ENCODE results near the gene MRPL42. TPM values are rescaled to one million over a fixed set of nuclear protein-coding genes. Genes with fewer than 3 reads are reported as not detected.

MRPL42 gene
- total RNA-seq, 4 donors from 2014 or later: 15.6 to 66.4 (median 27.2) TPM

DNA sequence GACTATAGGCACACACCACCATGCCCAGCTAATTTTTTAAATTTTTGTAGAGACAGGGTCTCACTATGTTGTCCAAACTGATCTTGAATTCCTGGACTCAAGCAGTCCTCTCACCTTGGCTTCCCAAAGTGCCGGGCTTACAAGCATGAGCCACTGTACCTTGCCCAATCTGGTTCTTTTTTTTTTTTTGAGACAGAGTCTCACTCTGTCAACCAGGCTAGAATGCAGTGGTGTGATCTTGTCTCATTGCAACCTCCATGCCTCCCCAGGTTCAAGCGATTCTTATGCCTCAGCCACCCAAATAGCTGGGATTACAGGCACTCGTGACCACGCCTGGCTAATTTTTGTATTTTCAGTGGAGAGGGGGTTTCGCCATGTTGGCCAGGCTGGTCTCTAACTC is 15.4 kb downstream of the MRPL42 start:
- TF ChIP-seq CTCF (IDR thresholded peaks at IDR 0.05; ENCODE audit: low read depth): no peak

- no peak for TF ChIP-seq CTCF (IDR thresholded peaks at IDR 0.05; ENCODE audit: low read depth)
These were observed 16.0 kb downstream of the MRPL42 start for GRCh38 chr12:93483151-93483807.

- TF ChIP-seq CTCF (IDR thresholded peaks at IDR 0.05; ENCODE audit: low read depth): no peak
These were observed 17.1 kb downstream of the MRPL42 start for GRCh38 chr12:93484315-93484981.

GRCh38 chr12:93494096-93494495 is 26.8 kb downstream of the MRPL42 start:
- TF ChIP-seq CTCF (IDR thresholded peaks at IDR 0.05; ENCODE audit: low read depth): no peak

GRCh38 chr12:93497456-93497855 is 30.1 kb downstream of the MRPL42 start:
- TF ChIP-seq CTCF (IDR thresholded peaks at IDR 0.05; ENCODE audit: low read depth): no peak

DNA sequence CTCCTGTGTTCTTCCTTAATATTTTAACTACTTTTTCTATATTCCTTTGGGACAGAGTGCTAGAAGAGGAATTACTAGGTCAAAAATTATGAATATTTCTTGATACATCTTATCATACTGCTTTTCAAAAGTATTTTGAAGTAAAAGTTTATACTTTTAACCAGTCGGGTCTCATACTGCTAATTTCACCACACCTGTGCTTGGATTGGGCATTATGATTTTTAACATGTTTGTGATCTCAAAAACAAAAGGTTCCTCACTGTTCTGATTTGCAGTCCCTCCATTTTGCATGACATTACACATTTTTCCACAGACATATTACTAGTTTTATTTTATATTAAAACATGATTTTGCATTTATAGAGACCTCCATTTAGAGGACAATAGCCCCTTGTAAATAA is 32.9 kb downstream of the MRPL42 start:
- TF ChIP-seq CTCF (IDR thresholded peaks at IDR 0.05; ENCODE audit: low read depth): no peak

DNA sequence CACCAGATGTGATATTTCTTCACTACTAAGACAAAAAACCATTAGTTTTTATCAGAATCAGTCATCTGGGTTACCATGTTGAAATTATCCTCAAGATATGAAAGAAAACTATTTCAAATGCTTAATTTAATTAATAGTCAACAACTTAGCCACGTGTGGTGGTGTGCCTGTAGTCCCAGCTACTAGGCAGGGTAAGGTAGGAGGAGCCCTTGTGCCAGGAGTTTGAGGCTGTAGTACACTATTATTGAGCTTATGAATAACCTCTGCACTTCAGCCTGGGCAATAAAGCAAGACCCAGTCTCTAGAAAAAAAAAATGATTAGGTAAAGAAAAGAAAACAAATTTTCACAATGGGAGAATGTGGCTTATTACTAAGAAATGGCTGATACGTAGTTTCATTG is 33.4 kb downstream of the MRPL42 start:
- TF ChIP-seq CTCF (IDR thresholded peaks at IDR 0.05; ENCODE audit: low read depth): no peak
